Activated CD8-positive, alpha-beta T cell treated with anti-CD3 and anti-CD28 coated beads for 36 hours (primary cell): Measurements from ENCODE around the gene ATR. TPM values are rescaled to one million over a fixed set of nuclear protein-coding genes. Genes with fewer than 3 reads are reported as not detected.

ENCODE experiments used
- ATAC-seq: fragments of 200-7000 bp; cut with Tn5 transposase; one replicate; pipeline ENCODE4 v1.10.0; 2021; ENCODE audit warnings: mild to moderate bottlenecking, moderate library complexity
- CTCF ChIA-PET: fragments of 350-600 bp; sonication (Branson Sonifier 250); formaldehyde crosslinking; loops from one replicate; lab custom pipeline; 2021; ENCODE audit warnings: antibody characterized with exemption; lab: Charles Lee
- POLR2A ChIA-PET: fragments of 350-600 bp; sonication (Branson Sonifier 250); formaldehyde crosslinking; loops from one replicate; lab custom pipeline; 2021; ENCODE audit warnings: antibody characterized with exemption; lab: Charles Lee
- DNase-seq: peaks from one replicate; pipeline ENCODE4 v3.0.0-alpha.2; 2020
- H3K27ac Mint-ChIP-seq: one replicate; pipeline ENCODE4 v1.8.0; 2021; ENCODE audit warnings: mild to moderate bottlenecking, mixed read lengths
- H3K27me3 Mint-ChIP-seq: one replicate; pipeline ENCODE4 v1.8.0; 2021; ENCODE audit warnings: mixed read lengths
- H3K36me3 Mint-ChIP-seq: one replicate; pipeline ENCODE4 v1.8.0; 2021; ENCODE audit warnings: low read depth, mixed read lengths
- H3K4me1 Mint-ChIP-seq: one replicate; pipeline ENCODE4 v1.8.0; 2021; ENCODE audit warnings: low read depth, mixed read lengths
- H3K4me3 Mint-ChIP-seq: one replicate; pipeline ENCODE4 v1.8.0; 2021; ENCODE audit warnings: mild to moderate bottlenecking, moderate library complexity, mixed read lengths
- H3K9me3 Mint-ChIP-seq: one replicate; pipeline ENCODE4 v1.8.0; 2021; ENCODE audit warnings: mixed read lengths
- CTCF ChIP-seq: fragments of 200-600 bp; IDR thresholded peaks from one replicate; pipeline ENCODE4 v1.8.0; 2022; ENCODE audit warnings: antibody characterized with exemption, mild to moderate bottlenecking
- intact Hi-C: fragments of 100-400 bp; cut with micrococcal nuclease; formaldehyde crosslinking; loops from one replicate; pipeline ENCODE4 v1.10.0; 2022
- total RNA-seq, 2 experiments: library from RNA; stranded (reverse); gene quantifications; one replicate each; pipeline ENCODE4 v1.2.3, GENCODE V29; 2021

The ATR gene
- 10 to 100 TPM; 34.2 to 39.0 TPM for total RNA-seq

GRCh38 chr3:142578329-142579223 lies at the start of gene ATR:
Gene ATR, minus strand, starts transcription at chr3:142578733. Its CDS starts 29 bp downstream, at chr3:142578704.
- DNase-seq (peak; percentile 98), ATAC-seq (peak; percentile 96)
- Mint-ChIP-seq H3K27me3 (no peaks in the 10 kb centered on the region), H3K9me3 (no peaks in the 10 kb centered on the region), H3K27ac (peak within 1 kb of the TSS; percentile 95), H3K4me3 (peak within 1 kb of the TSS; percentile 98), H3K4me1 (peaks cover 43% of the 10 kb centered on the region), H3K36me3 (peaks cover 17% of the 10 kb centered on the region)
- CTCF ChIA-PET, result interaction anchor here (1.1 kb wide), 1 partner anchor 19 kb away, joined by 4 read pairs; no protein-coding TSS in a partner anchor
- no peak for TF ChIP-seq CTCF
- intact Hi-C loops, result loop anchor here (5.0 to 10.0 kb wide), 2 partner anchors 146 to 424 kb away; partner anchors contain the start of genes TRPC1 and U2SURP
- POLR2A ChIA-PET, result interaction anchor here (0.7 to 2.6 kb wide), 14 partner anchors 9 to 423 kb away, joined by 3 to 21 read pairs (median 4); partner anchors contain the start of genes PLS1 and U2SURP

- intact Hi-C loops, result no loop called here
- Mint-ChIP-seq H3K27me3 (no peaks in the 10 kb centered on the region), H3K36me3 (no peaks in the 10 kb centered on the region), H3K9me3 (no peaks in the 10 kb centered on the region), H3K4me1 (no peaks in the 10 kb centered on the region), H3K27ac (no peak overlapping the region), H3K4me3 (no peak overlapping the region)
- no peak for ATAC-seq
- no peak for TF ChIP-seq CTCF
- CTCF ChIA-PET, result interaction anchor here (1.1 kb wide), 1 partner anchor 40 kb away, joined by 4 read pairs; no protein-coding TSS in a partner anchor
- no peak for DNase-seq
- POLR2A ChIA-PET, result no interaction called here
Measured at GRCh38 chr3:142626971-142627370, 48.4 kb upstream of the ATR start.

- DNase-seq (no peak), ATAC-seq (no peak)
- Mint-ChIP-seq H3K4me1 (no peaks in the 10 kb centered on the region), H3K36me3 (no peaks in the 10 kb centered on the region), H3K27me3 (no peaks in the 10 kb centered on the region), H3K27ac (no peak overlapping the region), H3K9me3 (no peaks in the 10 kb centered on the region), H3K4me3 (no peak overlapping the region)
- ChIA-PET CTCF (interaction anchor here (0.9 to 1.3 kb wide), 2 partner anchors 26 to 38 kb away, joined by 3 read pairs; no protein-coding TSS in a partner anchor), POLR2A (interaction anchor here (0.6 kb wide), 1 partner anchor 151 kb away, joined by 3 read pairs; no protein-coding TSS in a partner anchor)
- no peak for TF ChIP-seq CTCF
- intact Hi-C loops, result no loop called here
Measured at GRCh38 chr3:142625153-142625440, 46.6 kb upstream of the ATR start.

- DNase-seq, result no peak
- TF ChIP-seq CTCF, result no peak
- no peak for ATAC-seq
- Mint-ChIP-seq H3K9me3 (no peaks in the 10 kb centered on the region), H3K27me3 (no peaks in the 10 kb centered on the region), H3K27ac (no peak overlapping the region), H3K4me3 (no peak overlapping the region), H3K36me3 (no peaks in the 10 kb centered on the region), H3K4me1 (no peaks in the 10 kb centered on the region)
- POLR2A ChIA-PET, result interaction anchor here (0.6 to 1.1 kb wide), 2 partner anchors 150 to 376 kb away, joined by 3 to 4 read pairs; no protein-coding TSS in a partner anchor
- intact Hi-C loops, result no loop called here
- CTCF ChIA-PET, result interaction anchor here (0.7 to 1.3 kb wide), 3 partner anchors 25 to 328 kb away, joined by 3 read pairs; no protein-coding TSS in a partner anchor
Measured at GRCh38 chr3:142624341-142625152, 46.0 kb upstream of the ATR start.
